Activated CD8-positive, alpha-beta memory T cell treated with anti-CD3 and anti-CD28 coated beads, Interleukin-2, amount 50 U/mL, for 4 hours (primary cell): ENCODE data around the gene CEP43.

Source experiments
- DNase-seq: peaks from one replicate; pipeline ENCODE4 v3.0.0-alpha.2; 2020

CEP43 gene

DNA sequence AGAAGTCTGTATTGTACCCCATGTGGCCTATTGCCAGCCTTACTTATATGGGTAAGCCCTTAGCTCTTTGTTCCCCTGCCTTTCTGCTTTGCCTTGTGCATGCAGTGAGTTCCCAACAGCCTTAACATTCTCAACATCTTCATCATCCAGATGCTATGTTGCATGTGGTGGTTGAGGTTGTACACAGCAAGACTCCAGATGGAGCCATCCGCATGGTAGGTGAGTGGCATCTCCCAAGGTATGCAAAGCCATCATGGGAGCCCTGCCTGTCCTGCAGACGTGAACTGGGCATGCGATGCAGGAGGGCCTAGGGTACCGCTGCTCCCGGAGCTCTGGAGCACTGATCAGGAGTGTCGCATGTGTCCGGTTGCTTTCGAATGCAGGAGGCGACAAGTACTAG lies 16.1 kb downstream of the CEP43 start:
- DNase-seq, result no peak

DNA sequence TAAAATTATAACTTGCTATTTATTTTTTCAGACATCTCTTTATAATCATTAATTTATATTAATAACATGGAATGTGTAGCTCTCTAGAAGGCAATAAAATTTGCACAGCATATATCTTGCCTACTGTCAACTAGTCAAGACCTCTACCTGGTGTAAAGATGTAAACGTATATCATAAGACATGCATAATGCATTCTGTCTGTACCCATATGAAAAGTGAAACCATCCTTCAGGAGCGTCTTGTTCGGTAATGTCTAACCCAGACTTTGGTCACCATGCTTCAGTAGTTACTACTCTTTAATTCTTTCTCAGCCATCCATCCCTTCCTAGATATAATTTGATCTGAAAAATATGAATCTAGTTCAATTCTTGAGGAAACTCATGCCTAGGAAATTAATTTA lies 21.0 kb downstream of the CEP43 start:
- DNase-seq, result no peak

DNA sequence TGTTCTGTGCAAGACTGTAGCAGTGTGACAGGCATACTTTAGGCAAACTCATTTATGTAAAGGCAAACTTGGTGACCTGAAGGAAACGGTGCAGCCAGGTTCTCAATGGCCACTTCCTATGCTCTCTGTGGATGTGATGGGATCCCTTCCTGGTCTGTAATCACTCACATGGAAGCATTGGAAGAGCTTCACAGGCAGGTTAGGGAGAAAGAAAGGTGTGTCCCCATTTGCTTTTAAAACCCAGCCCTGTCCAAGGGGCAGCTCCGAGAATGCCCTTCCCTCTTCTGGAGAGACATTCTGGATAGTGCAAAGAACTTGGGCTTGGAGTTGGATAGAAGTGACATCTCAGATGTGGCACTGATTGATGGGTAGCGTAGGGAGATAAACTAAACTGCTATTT lies 28.1 kb downstream of the CEP43 start:
- no peak for DNase-seq

DNA sequence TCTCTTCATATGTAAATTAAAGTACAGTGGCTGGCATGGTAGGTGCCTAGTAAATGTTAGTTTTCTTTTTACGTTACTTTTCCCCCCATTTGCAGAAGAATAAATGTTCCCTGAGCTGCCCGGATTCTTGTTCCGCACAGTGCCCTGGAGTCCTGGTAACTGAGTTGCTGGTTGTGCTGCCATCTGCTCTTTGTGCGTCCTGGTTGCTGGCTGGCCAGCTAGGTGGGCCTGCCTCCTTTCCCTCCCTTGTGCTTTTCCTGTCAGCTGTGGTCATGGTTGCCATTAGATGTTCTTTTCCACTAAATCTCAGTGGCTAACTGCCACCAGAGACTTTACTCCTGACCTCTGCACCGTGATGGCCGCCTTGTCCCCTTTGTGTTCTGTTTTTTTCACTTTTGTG lies 28.6 kb downstream of the CEP43 start:
- DNase-seq, result no peak

- DNase-seq, result no peak
Observed at GRCh38 chr6:167030222-167031072, 31.2 kb downstream of the CEP43 start.

DNA sequence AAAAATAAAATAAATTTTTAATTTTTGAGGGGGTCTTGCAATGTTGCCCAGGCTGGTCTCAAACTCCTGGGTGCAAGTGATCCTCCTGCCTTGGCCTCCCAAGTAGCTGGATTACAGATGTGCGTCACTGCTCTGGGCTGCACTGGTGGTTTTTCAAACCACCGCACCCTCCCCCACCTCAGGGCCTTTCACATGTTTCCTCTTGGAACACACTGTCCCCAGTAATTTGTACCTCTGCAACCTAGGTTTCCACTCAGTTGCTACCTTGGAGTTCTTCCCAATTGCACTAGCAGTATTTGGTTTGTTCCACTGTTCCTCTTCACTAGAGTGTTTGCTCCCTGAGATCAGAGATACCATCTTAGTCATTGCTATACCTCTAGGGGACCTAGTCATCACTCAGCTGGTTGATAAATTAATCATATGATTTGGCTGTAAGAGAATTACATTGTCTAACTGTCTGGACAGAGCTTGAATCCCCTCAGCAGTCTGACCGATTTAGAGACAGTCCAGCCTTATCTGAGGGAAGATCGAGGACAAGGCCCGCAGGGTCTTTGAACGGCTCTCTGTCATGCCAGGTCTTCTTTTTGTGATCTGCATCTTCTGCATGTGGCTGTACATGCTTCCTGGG lies 32.0 kb downstream of the CEP43 start:
- no peak for DNase-seq

DNA sequence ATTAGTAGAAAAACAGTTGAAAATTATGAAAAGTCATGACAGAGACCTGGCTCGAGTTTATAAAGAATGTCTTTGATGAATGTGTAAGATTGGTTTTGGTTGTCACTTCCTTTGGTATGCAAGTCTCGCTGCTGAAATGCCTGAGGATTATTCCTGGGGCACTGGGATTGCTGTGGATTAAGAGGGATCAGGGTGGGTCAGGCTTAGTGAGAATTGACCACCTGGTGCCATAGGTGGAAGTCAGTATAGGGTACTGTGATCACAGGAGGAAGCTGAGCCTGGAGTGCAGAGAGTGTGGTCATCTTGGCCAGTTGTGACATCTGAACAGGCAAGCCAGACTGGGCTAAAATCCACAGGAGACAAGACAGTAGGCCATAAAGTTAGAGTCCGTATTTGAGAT lies 34.9 kb downstream of the CEP43 start:
- DNase-seq, result no peak

DNA sequence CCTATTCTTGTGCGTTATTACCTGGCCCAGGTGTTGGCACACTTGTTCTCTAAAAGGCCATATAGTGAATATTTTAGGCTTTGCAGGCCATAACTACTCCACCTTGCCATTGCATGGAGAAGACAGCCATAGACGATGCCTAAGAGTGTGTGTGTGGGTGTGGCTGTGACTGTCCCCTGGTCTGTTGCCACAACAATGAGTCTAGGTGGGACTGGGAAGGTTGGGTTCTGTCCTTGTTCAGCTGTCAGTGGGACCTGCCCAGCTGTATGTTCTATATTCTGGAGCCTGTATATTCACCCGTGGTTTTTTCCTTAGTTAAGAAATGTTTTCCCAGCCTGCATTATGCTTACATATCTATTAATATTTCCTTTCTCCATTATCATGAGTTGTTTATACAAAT lies 38.6 kb downstream of the CEP43 start:
- DNase-seq, result no peak

GRCh38 chr6:167044696-167045095 lies 45.5 kb downstream of the CEP43 start:
- no peak for DNase-seq

- no peak for DNase-seq
Observed at GRCh38 chr6:167045828-167046580, 46.8 kb downstream of the CEP43 start.

DNA sequence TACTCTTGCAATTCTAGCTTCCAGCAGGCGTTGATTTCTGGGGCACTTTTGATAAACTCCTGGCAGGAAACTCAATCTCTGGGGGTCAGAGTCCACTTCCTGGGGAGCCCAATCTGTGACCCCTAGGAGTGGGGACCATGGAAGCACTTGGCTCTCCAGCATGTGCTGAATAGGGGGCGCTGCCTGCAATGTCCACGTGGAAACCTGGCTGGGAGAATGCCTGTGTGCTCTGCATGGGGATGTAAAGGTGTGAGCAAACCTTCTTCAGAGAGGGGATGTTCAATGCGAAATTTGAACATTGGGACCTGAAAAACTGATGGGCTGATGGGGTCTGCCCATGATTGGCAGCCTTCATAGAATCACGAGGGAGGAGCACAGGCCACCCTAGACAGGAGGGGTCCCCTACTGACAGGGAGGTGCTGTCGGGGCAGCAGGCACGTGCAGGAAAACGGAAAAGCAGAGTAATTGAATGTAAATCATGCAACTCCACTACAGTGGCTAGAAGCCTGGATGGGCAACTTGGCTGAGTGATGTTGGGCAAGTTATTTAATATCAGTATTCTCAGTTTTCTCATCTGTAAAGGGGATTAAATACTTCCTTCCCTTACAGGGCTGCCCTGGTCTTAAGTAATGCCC lies 47.8 kb downstream of the CEP43 start:
- DNase-seq, result no peak

- peak; percentile 28 for DNase-seq
Observed at GRCh38 chr6:167047554-167047953, 48.4 kb downstream of the CEP43 start.
